Measurements from ENCODE around the gene CPEB3.
"Not testable (repeated sequence)": the region's sequence is repeated elsewhere in the genome, so short reads cannot be mapped to it uniquely, and the experiment has no call there.

The CPEB3 gene

DNA sequence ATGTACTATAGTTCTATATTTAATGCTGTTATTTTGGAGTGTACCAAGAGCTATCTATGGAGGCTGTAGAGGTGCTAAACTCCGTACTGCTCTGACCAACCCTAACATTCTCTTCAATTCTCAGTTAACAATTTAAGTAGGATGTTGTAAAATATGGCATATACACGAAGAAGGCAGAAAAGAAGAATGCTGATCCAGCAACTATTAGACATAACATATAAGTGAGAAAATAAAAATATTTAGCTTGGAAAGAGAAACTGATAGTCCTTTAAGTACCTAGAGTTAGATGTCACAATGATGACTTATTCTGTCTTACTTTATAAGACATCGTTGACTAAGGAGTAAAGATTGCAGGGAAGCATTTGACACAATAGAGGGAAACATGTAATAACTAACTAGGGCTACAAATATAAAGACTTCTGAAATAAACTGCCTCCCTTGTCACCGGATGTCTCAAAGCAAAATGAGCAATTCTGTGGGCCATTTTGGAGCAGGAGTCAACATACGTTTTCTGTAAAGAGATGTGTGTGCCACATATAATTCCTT is 159.5 kb downstream of the CPEB3 start:
- DNase-seq, result no peak

GRCh38 chr10:92130622-92131274 is 160.1 kb downstream of the CPEB3 start:
- no peak for DNase-seq

- no peak for DNase-seq
Measured at GRCh38 chr10:92126100-92126650, 164.7 kb downstream of the CPEB3 start.

DNA sequence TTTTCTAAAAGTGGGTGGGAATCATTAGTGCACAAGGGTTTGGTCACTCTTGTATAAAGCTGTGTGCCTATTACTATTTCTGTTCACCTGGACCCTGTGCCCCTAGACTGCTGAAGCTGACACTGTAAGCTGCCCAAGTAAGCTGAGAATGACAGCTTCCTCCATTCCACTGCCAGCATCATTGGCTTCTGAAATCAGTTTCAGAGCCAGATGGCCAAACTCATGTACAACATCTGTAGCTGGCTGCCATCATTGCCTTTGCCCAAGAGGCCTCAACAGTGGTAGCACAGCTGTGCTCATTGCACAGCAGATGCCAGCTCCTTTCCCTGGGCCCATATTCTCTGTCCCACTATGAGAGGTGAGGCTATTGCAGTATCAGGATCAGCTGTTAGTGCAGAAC is 165.7 kb downstream of the CPEB3 start:
- no peak for DNase-seq

DNA sequence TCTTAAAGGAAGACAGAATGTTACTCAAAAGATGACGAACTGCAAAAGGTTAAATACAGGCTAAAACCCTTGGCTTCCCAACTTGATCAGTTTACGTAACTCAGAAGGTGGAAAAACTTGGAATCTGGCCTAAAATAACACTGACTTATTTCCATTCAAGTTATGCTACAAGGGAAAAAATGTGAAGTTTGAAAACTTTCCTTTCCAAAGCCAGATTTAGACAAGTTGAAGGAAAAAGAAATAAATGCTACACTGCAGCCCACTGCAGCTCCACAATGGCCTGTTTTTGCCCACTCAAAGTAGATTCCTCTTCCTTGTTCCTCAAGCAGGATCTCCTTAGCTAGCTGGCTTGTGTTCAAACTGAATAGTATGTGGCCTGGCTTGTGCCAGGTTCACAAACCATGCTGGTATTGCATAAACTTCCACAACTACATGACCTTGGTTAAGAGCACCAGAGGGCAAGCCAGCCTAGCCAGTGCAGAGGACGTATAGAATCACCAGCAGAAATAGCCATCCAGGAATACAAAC is 166.2 kb downstream of the CPEB3 start:
- no peak for DNase-seq

- no peak for DNase-seq
Measured at GRCh38 chr10:92124020-92124419, 166.9 kb downstream of the CPEB3 start.

DNA sequence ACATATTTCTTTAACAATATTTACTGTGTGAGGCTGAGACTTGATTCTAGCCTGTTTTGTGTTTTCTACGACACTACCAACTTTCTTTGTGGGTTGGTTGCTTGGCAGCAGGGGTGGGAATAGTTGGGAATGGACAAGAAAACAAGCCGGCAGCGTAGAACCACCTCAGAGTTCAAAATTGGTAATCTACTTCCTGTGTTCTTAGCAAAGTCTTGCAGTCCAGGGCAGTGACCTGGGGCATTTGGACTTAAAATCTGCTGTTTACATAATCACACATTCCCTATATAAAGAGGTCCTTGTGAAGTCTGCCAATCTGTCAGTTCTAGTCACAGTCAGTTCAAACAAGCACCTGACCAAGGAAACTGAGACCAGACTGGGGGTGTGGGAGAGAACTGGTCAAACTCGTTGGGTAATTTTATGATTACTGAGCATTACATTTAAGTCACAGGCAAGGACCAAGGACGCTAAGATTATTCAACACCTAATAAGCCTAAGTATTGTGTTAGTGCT is 167.9 kb downstream of the CPEB3 start:
- no peak for DNase-seq

- no peak for DNase-seq
Measured at GRCh38 chr10:92121686-92122492, 169.0 kb downstream of the CPEB3 start.

- no peak for DNase-seq
Measured at GRCh38 chr10:92119340-92119739, 171.5 kb downstream of the CPEB3 start.

DNA sequence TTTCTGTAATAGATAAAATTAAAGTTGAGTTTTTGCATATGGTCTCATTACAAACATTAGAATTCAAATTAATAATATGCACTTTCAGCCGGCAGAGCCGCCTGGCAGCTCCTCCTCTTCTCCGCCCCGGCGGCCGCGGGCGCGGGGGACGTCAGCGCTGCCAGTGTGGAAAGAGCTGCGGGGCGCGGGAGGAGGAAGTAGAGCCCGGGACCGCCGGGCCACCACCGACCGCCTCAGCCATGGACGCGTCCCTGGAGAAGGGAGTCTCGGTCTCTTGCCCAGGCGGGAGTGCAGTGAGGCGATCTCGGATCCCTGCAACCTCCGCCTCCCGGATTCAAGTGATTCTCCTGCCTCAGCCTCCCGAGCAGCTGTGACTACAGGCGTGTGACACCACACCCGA is 176.0 kb downstream of the CPEB3 start:
- DNase-seq, result not testable (repeated sequence)

- no peak for DNase-seq
Measured at GRCh38 chr10:92113911-92114600, 176.8 kb downstream of the CPEB3 start.

- no peak for DNase-seq
Measured at GRCh38 chr10:92112462-92112861, 178.4 kb downstream of the CPEB3 start.

GRCh38 chr10:92111336-92111939 is 179.4 kb downstream of the CPEB3 start:
- no peak for DNase-seq

DNA sequence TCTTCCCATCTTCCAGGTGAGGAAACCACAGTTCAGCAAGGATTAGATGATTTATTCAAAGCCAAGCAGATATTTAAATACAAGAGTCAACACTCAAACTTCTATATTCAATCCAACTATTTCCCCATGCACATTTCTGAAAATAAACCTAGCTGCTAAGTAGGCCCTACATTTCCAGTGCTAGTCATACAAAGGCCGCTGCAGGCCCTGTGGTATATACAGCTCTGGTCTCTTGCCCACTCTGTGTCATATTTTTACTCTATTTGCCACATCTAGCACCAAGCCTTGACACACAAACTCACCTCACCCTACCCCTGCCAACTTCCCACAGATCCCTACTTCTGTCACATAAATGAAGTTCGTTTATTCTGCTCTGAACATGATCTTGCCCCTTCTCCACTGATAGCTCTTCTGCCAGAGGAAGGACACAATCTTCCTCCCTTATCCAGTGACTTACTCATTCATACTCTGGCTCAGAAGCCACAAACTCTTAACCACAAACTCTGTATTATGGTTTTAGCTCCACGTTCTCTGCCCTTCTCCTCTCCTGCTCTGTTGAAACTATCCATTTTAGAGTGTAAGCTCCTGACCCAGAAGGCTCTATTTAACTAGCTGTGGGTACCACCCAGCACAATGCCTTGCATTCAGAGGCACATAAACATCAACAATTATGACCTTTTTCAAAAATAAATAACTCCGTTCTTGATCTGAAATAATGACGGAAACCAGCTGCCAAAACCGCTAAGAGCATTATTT is 180.7 kb downstream of the CPEB3 start:
- DNase-seq, result no peak

DNA sequence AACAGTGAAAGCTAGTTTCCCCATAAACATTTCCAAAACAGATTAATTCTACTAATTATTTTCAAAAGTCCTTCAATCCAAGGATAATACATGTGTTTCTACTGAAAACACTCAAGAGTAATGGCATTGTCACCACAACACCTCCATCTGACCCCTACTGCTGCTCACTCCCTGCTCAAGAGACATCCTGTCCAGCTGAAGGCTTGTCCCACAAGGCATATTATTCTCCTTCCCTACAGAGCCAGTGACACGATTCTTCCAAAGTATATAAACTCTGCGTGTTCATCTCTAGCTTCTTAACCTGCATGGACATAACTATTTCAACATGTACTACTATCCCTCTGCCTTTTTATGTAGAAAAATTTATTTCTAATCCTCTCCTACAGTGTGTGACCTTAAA is 182.1 kb downstream of the CPEB3 start:
- DNase-seq, result no peak

DNA sequence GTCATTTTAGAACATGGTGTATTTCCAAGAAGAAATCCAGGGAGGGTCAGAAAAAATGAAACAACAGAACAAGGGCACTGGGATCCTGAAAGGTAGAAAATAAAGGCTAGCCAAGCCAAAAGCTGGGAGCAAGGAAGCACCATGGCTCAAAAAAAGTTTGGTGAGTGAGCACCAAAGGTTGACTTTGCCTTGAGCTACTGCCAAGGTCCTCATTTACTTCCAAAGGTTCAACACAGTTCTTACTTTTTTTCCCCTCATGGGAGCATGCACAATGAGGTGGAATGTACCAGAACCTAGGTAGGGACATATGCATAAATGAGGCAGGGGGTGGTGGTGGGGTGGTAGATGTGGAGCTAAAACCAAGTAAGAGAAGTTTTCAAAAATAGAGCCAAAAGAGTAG is 182.8 kb downstream of the CPEB3 start:
- DNase-seq, result no peak

DNA sequence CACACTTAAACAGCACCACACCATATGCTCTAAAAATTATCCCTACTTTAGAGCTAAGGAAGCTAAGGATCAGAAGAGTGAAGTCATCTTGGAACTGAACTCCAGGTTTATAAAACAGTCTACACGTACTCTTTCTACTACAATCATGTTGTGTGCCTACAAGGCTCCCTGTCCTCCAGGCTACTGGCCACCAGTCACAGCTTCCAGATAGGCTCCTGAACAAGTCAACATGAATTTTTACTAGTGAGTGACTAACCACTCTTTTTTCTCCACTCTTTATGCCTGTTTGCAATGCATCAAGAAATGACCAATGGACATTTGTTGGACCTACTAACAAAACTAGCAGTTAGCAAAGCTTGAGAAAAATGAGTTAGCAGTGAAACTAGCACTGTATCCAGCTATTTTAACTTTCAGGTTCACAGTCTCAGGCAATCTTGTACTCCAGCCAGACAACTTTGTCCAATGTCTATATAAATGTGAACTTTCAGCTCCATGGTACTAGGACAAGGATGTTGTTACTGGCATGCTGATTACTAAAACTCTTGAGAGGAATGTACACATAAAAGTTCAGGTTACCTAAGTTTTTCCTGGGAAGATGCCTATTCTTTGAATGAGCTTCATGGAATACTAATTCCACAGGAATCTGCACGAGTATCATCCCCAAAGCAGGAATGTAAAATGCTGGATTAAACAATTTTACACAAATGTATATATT is 187.3 kb downstream of the CPEB3 start:
- DNase-seq, result no peak

DNA sequence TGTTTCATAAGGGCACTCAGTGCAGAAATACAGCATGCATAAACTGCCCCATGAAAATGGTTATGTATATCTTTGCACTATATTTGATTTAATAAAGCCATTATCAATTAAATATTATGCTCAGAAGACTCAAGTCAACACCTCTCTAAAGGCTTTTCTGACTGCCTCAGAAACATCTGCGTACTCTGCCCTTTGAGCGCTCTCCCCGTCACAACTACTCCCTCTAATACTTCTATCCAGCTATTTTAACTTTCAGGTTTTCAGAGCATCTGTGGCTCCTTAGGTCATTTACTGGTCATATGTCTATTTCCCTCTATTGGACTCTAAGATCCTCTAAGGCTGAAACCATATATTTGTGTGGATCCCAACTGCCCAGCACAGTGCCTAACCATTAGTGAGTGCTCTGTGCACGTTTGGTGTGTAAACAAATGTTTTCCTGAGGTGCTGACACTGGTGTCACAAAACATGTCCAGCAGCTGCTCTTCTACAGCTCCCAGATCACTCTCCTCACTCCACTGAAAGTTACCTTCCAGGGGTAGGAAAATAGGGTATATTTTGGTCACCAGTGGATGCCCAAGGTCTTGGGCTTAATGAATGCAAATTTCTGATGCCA is 188.2 kb downstream of the CPEB3 start:
- DNase-seq, result no peak

DNA sequence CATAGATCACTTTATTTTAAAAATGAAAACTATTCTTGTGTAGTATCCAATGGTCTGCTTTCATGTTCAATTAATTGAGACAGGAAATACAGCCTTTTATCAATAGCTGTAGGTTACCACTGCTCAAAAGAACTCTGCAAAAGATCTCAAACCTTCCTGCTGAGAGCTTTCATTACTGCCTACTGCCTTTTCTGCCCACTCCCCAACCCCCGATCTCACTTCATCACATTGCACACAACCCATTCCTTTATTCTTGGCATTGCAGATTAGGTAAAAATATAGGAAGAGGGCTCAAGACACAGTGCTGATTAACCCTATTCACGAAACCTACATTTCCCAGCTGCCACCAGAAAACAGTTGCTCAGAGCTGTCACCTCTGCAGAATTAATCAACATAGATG is 195.9 kb downstream of the CPEB3 start:
- DNase-seq, result no peak

- no peak for DNase-seq
Measured at GRCh38 chr10:92091965-92092364, 198.9 kb downstream of the CPEB3 start.

All from activated CD8-positive, alpha-beta memory T cell treated with anti-CD3 and anti-CD28 coated beads, Interleukin-2, amount 50 U/mL, for 48 hours (primary cell).